Fibroblast of skin of right biceps (primary cell): Measurements from ENCODE around the gene FIGLA.
"Not testable (repeated sequence)": the region's sequence is repeated elsewhere in the genome, so short reads cannot be mapped to it uniquely, and the experiment has no call there.

Experiments
- DNase-seq: peaks from one replicate; pipeline ENCODE4 v3.0.0-alpha.2; 2013

Gene FIGLA

GRCh38 chr2:70807102-70807827, 16.8 kb upstream of the FIGLA start:
- no peak for DNase-seq

GRCh38 chr2:70806620-70807019, 16.2 kb upstream of the FIGLA start:
- DNase-seq, result no peak

- DNase-seq, result no peak
Measured at GRCh38 chr2:70806013-70806412, 15.6 kb upstream of the FIGLA start.

GRCh38 chr2:70801607-70802263, 11.3 kb upstream of the FIGLA start:
- no peak for DNase-seq

GRCh38 chr2:70799706-70800105, 9.3 kb upstream of the FIGLA start:
- DNase-seq, result no peak

- not testable (repeated sequence) for DNase-seq
Measured at GRCh38 chr2:70797996-70798395, 7.6 kb upstream of the FIGLA start.

- no peak for DNase-seq
Measured at GRCh38 chr2:70797506-70797905, 7.1 kb upstream of the FIGLA start.

- DNase-seq, result no peak
Measured at GRCh38 chr2:70796262-70796661, 5.8 kb upstream of the FIGLA start.

- DNase-seq, result no peak
Measured at GRCh38 chr2:70795164-70795995, 4.9 kb upstream of the FIGLA start.

- DNase-seq, result no peak
Measured at GRCh38 chr2:70793450-70793849, 3.0 kb upstream of the FIGLA start.

- peak; percentile 55 for DNase-seq
Measured at GRCh38 chr2:70789304-70790135, 923 bp downstream of the FIGLA start.

GRCh38 chr2:70785137-70785911, 5.1 kb downstream of the FIGLA start:
- peak; percentile 54 for DNase-seq

GRCh38 chr2:70784320-70784719, 6.1 kb downstream of the FIGLA start:
- no peak for DNase-seq

GRCh38 chr2:70779911-70780545, 10.4 kb downstream of the FIGLA start:
- DNase-seq, result peak; percentile 79

- peak; percentile 53 for DNase-seq
Measured at GRCh38 chr2:70779491-70779890, 11.0 kb downstream of the FIGLA start.

GRCh38 chr2:70778676-70779075, 11.8 kb downstream of the FIGLA start:
- no peak for DNase-seq

GRCh38 chr2:70777450-70777849, 13.0 kb downstream of the FIGLA start:
- DNase-seq, result peak; percentile 10

GRCh38 chr2:70776266-70776665, 14.2 kb downstream of the FIGLA start:
- no peak for DNase-seq

- no peak for DNase-seq
Measured at GRCh38 chr2:70775141-70775540, 15.3 kb downstream of the FIGLA start.

GRCh38 chr2:70772486-70773155, 17.8 kb downstream of the FIGLA start:
- no peak for DNase-seq

- DNase-seq, result no peak
Measured at GRCh38 chr2:70771446-70771845, 19.0 kb downstream of the FIGLA start.
